Measurements from ENCODE around the gene CRACR2B. TPM values are rescaled to one million over a fixed set of nuclear protein-coding genes. Genes with fewer than 3 reads are reported as not detected.

The CRACR2B gene
- total and polyA plus RNA-seq, 2 of the 8 experiments (the other 6 are each of a cell fraction or from before 2014, with no cell fraction given), result 18.2 to 26.4 TPM

- peaks cover 13 to 33% of the 10 kb centered on the region in 2 experiments for H4K20me1 ChIP-seq (replicated peaks in 1 of 2; ENCODE audit: control insufficient read depth in 1 of 2, insufficient read depth in 2 of 2, low read length in 2 of 2)
- FAIRE-seq, result no peak
- H2AK5ac ChIP-seq (ENCODE audit: low read depth, low read length), result no peak overlapping the region
- no peak for DNase-seq (ENCODE audit: low read depth in 1 of 2, low spot score in 2 of 2)
- H3K4me1 ChIP-seq (replicated peaks in 1 of 4; ENCODE audit: control insufficient read depth in 3 of 4, insufficient read depth in 4 of 4, low read length in 3 of 4), result peaks cover 0 to 11% (median 7%) of the 10 kb centered on the region in 4 experiments; a peak in 5 of 7 replicates
- ChIA-PET POLR2A (ENCODE audit: partially characterized antibody) (interaction anchor here (0.7 to 1.8 kb wide), 4 partner anchors 19 to 182 kb away, joined by 3 to 5 read pairs (median 4); no protein-coding TSS in a partner anchor), CTCF (ENCODE audit: partially characterized antibody) (interaction anchor here (1.0 to 2.7 kb wide), 5 partner anchors 15 to 27 kb away, joined by 3 to 11 read pairs (median 4); no protein-coding TSS in a partner anchor)
- H2BK15ac ChIP-seq (ENCODE audit: low read length), result no peak overlapping the region
- H3K4me3 ChIP-seq (ENCODE audit: extremely low read depth in 1 of 4, insufficient read depth in 2 of 4, low read depth in 3 of 4, low read length in 4 of 4), result no peak overlapping the region
- H2BK12ac ChIP-seq (ENCODE audit: low read depth, low read length), result no peak overlapping the region
- H2BK5ac ChIP-seq (ENCODE audit: low read depth, low read length), result no peak overlapping the region
- H3K36me3 ChIP-seq (ENCODE audit: control insufficient read depth in 2 of 4, insufficient read depth in 4 of 4, low read length in 3 of 4), result peaks cover 0 to 2% (median 0%) of the 10 kb centered on the region in 4 experiments; a peak in 2 of 8 replicates
- no peak overlapping the region for H3K27ac ChIP-seq (ENCODE audit: low read depth, low read length)
- H4K5ac ChIP-seq (ENCODE audit: insufficient read length, low read depth, low read length), result no peak overlapping the region
- no peaks in the 10 kb centered on the region for H3K9me3 ChIP-seq (ENCODE audit: insufficient read depth in 2 of 2, low read depth in 1 of 2, low read length in 1 of 2)
- whole genome bisulfite sequencing, 2 experiments (ENCODE audit: extremely low coverage in 1 of 2, insufficient coverage in 1 of 2, insufficient read length in 1 of 2, insufficient replicate concordance in 2 of 2, low coverage in 1 of 2, low lambda C conversion rate in 2 of 2, missing lambda C conversion rate in 1 of 2), result 83% methylated on average over 9 of the region's 9 CpGs; no CpG with 5 or more reads in 1 of the 2 experiments
- no peak overlapping the region for H3K4me2 ChIP-seq (ENCODE audit: insufficient read depth in 1 of 2, low read depth in 2 of 2, low read length in 2 of 2)
- no peaks in the 10 kb centered on the region for H3K79me2 ChIP-seq (ENCODE audit: control insufficient read depth in 1 of 2, insufficient read depth in 2 of 2, low read length in 2 of 2)
- H4K91ac ChIP-seq (replicated peaks; ENCODE audit: insufficient read length, low read length), result no peak overlapping the region
- no peaks in the 10 kb centered on the region for H3K79me1 ChIP-seq (ENCODE audit: low read depth, low read length)
- TF ChIP-seq EGR1 (IDR thresholded peaks at IDR 0.05; ENCODE audit: borderline replicate concordance, low read depth, low read length), result no peak
- no peak for TF ChIP-seq BCL11A (IDR thresholded peaks at IDR 0.05; ENCODE audit: low read depth in 2 of 2, low read length in 2 of 2)
- no peak for TF ChIP-seq CBX8 (IDR thresholded peaks at IDR 0.05; ENCODE audit: borderline replicate concordance, low read depth, low read length)
- no peak for TF ChIP-seq USF2 (IDR thresholded peaks at IDR 0.05; ENCODE audit: low read length)
- TF ChIP-seq TBP (IDR thresholded peaks at IDR 0.05; ENCODE audit: low read depth, low read length), result no peak
- TF ChIP-seq PHF8 (conservative IDR thresholded peaks at IDR 0.05; ENCODE audit: low read depth, low read length), result no peak
- TF ChIP-seq NRF1 (IDR thresholded peaks at IDR 0.05; ENCODE audit: low read depth, low read length), result no peak
- no peak for TF ChIP-seq JUN (IDR thresholded peaks at IDR 0.05; ENCODE audit: low read depth, low read length)
- no peak for TF ChIP-seq SP2 (IDR thresholded peaks at IDR 0.05; ENCODE audit: low read length)
- TF ChIP-seq CTCF (IDR thresholded peaks at IDR 0.05; ENCODE audit: control extremely low read depth in 1 of 3, insufficient read depth in 1 of 3, low read depth in 1 of 3, low read length in 3 of 3), result no peak
- no peak overlapping the region; the same call in 1 of the 2 replicates for H4K8ac ChIP-seq (ENCODE audit: extremely low read depth, insufficient read depth, low read length)
- H3K14ac ChIP-seq (ENCODE audit: insufficient read length), result no peak overlapping the region
- no peak overlapping the region for H2AFZ ChIP-seq (ENCODE audit: low read length)
- no peak overlapping the region for H3K9ac ChIP-seq (replicated peaks in 1 of 4; ENCODE audit: extremely low read depth in 1 of 4, low read depth in 3 of 4, low read length in 3 of 4)
- H3K56ac ChIP-seq (replicated peaks; ENCODE audit: insufficient read length, low read depth, low read length), result no peak overlapping the region
- H3K4ac ChIP-seq (replicated peaks; ENCODE audit: insufficient read length, low read depth, low read length), result no peak overlapping the region
- H2BK20ac ChIP-seq (ENCODE audit: low read length), result no peak overlapping the region
- H3K27me3 ChIP-seq (replicated peaks in 1 of 4; ENCODE audit: control insufficient read depth in 3 of 4, extremely low read depth in 1 of 4, insufficient read depth in 3 of 4, low read length in 3 of 4), result no peaks in the 10 kb centered on the region
- no peak overlapping the region for H2BK120ac ChIP-seq (replicated peaks; ENCODE audit: low read depth, low read length)
- no peak overlapping the region for H3K18ac ChIP-seq (ENCODE audit: extremely low read depth, low read length)
- H3K23ac ChIP-seq (ENCODE audit: insufficient read length), result no peak overlapping the region
- H3K23me2 ChIP-seq (ENCODE audit: low read depth, low read length), result no peaks in the 10 kb centered on the region
Observed at GRCh38 chr11:871472-871871, 43.8 kb downstream of the CRACR2B start.

Data from H1 (cell line).